A673 (cell line): ENCODE data around the gene RNF175. TPM values are rescaled to one million over a fixed set of nuclear protein-coding genes. Genes with fewer than 3 reads are reported as not detected.
A peak's percentile ranks its signal among the peaks of the same experiment; 100 is the strongest.

Experiments
- BruUV-seq: library from RNA; stranded (reverse); fragments of 400-500 nt; replicated peaks from 2 replicates; lab custom pipeline; 2021; lab: Mats Ljungman, UMichigan
- CTCF ChIA-PET: fragments of 300-600 bp; sonication (Branson Sonifier 250); formaldehyde crosslinking; loops from one replicate; lab custom pipeline; 2022; ENCODE audit warnings: antibody characterized with exemption; lab: Charles Lee
- POLR2A ChIA-PET: fragments of 300-600 bp; sonication (Branson Sonifier 250); formaldehyde crosslinking; loops from one replicate; lab custom pipeline; 2022; ENCODE audit warnings: antibody characterized with exemption; ENCODE audit not compliant: low non-redundant PET; lab: Charles Lee
- DNase-seq: peaks from one replicate; pipeline ENCODE4 v3.0.0-alpha.2; 2015; ENCODE audit warnings: low spot score
- H3K27ac ChIP-seq: fragments of 200-600 bp; sonication (generic); 2 replicates; pipeline ENCODE4 v1.5.1; 2016; ENCODE audit warnings: mixed run types, low read depth, mild to moderate bottlenecking, mixed read lengths, antibody characterized with exemption, low read length; ENCODE audit not compliant: poor library complexity, severe bottlenecking
- H3K27me3 ChIP-seq: fragments of 200-600 bp; sonication (generic); replicated peaks from 2 replicates; pipeline ENCODE4 v1.6.1; 2017; ENCODE audit warnings: mixed run types, low read depth, mild to moderate bottlenecking, mixed read lengths, antibody characterized with exemption, low read length; ENCODE audit not compliant: insufficient read depth, poor library complexity
- H3K36me3 ChIP-seq: fragments of 200-600 bp; sonication (generic); 2 replicates; pipeline ENCODE4 v1.6.1; 2016; ENCODE audit warnings: mixed run types, mild to moderate bottlenecking, mixed read lengths, antibody characterized with exemption, low read length; ENCODE audit not compliant: insufficient read depth, poor library complexity, severe bottlenecking
- H3K4me1 ChIP-seq: fragments of 200-600 bp; sonication (generic); 2 replicates; pipeline ENCODE4 v1.6.1; 2017; ENCODE audit warnings: mixed run types, mild to moderate bottlenecking, mixed read lengths, antibody characterized with exemption, low read length; ENCODE audit not compliant: insufficient read depth, poor library complexity, severe bottlenecking
- H3K4me3 ChIP-seq: fragments of 200-600 bp; sonication (generic); 2 replicates; pipeline ENCODE4 v1.5.1; 2016; ENCODE audit warnings: low read depth, mixed run types, mild to moderate bottlenecking, mixed read lengths, low read length; ENCODE audit not compliant: poor library complexity, severe bottlenecking
- H3K9me3 ChIP-seq: fragments of 200-600 bp; sonication (generic); 2 replicates; pipeline ENCODE4 v1.6.1; 2016; ENCODE audit warnings: mixed run types, low read depth, mild to moderate bottlenecking, mixed read lengths, antibody characterized with exemption, low read length; ENCODE audit not compliant: poor library complexity, severe bottlenecking
- CTCF ChIP-seq: fragments of 300-800, 200-600 bp; sonication (generic); conservative IDR thresholded peaks from 2 replicates; pipeline ENCODE4 v1.5.1; 2017; ENCODE audit warnings: low read depth, mild to moderate bottlenecking, antibody characterized with exemption, low read length, moderate library complexity, mixed read lengths
- EZH2 ChIP-seq: fragments of 200-600 bp; sonication (generic); IDR thresholded peaks from 2 replicates; pipeline ENCODE4 v1.6.1; 2017; ENCODE audit warnings: borderline replicate concordance, low read depth, mild to moderate bottlenecking, mixed read lengths, antibody characterized with exemption, low read length; ENCODE audit not compliant: poor library complexity, severe bottlenecking
- intact Hi-C: fragments of 100-400 bp; cut with micrococcal nuclease; formaldehyde crosslinking; loops from one replicate; pipeline ENCODE4 v1.10.0; 2022; ENCODE audit not compliant: unreplicated experiment
- total RNA-seq: library from RNA; stranded (reverse); gene quantifications from 2 replicates; pipeline ENCODE4 v1.2.3, GENCODE V29; 2021

RNF175 gene
- total RNA-seq, 1 experiment from 2014 or later, result 6.8 TPM

- H3K4me3 ChIP-seq, result no peak overlapping the region
- TF ChIP-seq CTCF (peak; percentile 64), EZH2 (no peak)
- no peaks in the 10 kb centered on the region for H3K36me3 ChIP-seq
- peaks cover 13% of the 10 kb centered on the region for H3K4me1 ChIP-seq
- no peak overlapping the region for H3K27ac ChIP-seq
- intact Hi-C loops, result loop anchor here (5.0 kb wide), 2 partner anchors 231 to 526 kb away; no protein-coding TSS in a partner anchor
- no TSS peak for BruUV-seq
- peaks cover 51% of the 10 kb centered on the region for H3K27me3 ChIP-seq
- peak; percentile 51 for DNase-seq
- ChIA-PET CTCF (interaction anchor here (0.5 to 1.6 kb wide), 17 partner anchors 9 to 1168 kb away, joined by 3 to 16 read pairs (median 4); no protein-coding TSS in a partner anchor), POLR2A (interaction anchor here (0.6 to 0.7 kb wide), 2 partner anchors 24 to 189 kb away, joined by 3 to 8 read pairs; no protein-coding TSS in a partner anchor)
- H3K9me3 ChIP-seq, result no peaks in the 10 kb centered on the region
Measured at GRCh38 chr4:153785910-153786721, 26.3 kb upstream of the RNF175 start.

- Histone ChIP-seq H3K36me3 (no peaks in the 10 kb centered on the region), H3K4me1 (peaks cover 13% of the 10 kb centered on the region), H3K9me3 (no peaks in the 10 kb centered on the region), H3K27ac (no peak overlapping the region), H3K4me3 (no peak overlapping the region), H3K27me3 (peaks cover 32% of the 10 kb centered on the region)
- BruUV-seq, result no TSS peak
- TF ChIP-seq CTCF, result no peak
- TF ChIP-seq EZH2, result no peak
- intact Hi-C loops, result no loop called here
- CTCF ChIA-PET, result no interaction called here
- POLR2A ChIA-PET, result no interaction called here
- DNase-seq, result no peak
Measured at GRCh38 chr4:153784166-153784699, 24.4 kb upstream of the RNF175 start.

GRCh38 chr4:153782581-153782980 lies 22.8 kb upstream of the RNF175 start:
- TF ChIP-seq EZH2 (no peak), CTCF (no peak)
- Histone ChIP-seq H3K27me3 (peaks cover 15% of the 10 kb centered on the region), H3K4me1 (peaks cover 13% of the 10 kb centered on the region), H3K4me3 (peak overlapping the region; percentile 0), H3K9me3 (no peaks in the 10 kb centered on the region), H3K27ac (peak overlapping the region; percentile 5), H3K36me3 (no peaks in the 10 kb centered on the region)
- ChIA-PET CTCF (no interaction called here), POLR2A (no interaction called here)
- DNase-seq, result no peak
- BruUV-seq, result no TSS peak
- intact Hi-C loops, result no loop called here
